Measurements from ENCODE around the gene RABGAP1L. TPM values are rescaled to one million over a fixed set of nuclear protein-coding genes. Genes with fewer than 3 reads are reported as not detected.
"Not testable (repeated sequence)": the region's sequence is repeated elsewhere in the genome, so short reads cannot be mapped to it uniquely, and the experiment has no call there.

The RABGAP1L gene
- total and polyA plus RNA-seq, 4 donors = 33.7 to 128 (median 62.1) TPM

DNA sequence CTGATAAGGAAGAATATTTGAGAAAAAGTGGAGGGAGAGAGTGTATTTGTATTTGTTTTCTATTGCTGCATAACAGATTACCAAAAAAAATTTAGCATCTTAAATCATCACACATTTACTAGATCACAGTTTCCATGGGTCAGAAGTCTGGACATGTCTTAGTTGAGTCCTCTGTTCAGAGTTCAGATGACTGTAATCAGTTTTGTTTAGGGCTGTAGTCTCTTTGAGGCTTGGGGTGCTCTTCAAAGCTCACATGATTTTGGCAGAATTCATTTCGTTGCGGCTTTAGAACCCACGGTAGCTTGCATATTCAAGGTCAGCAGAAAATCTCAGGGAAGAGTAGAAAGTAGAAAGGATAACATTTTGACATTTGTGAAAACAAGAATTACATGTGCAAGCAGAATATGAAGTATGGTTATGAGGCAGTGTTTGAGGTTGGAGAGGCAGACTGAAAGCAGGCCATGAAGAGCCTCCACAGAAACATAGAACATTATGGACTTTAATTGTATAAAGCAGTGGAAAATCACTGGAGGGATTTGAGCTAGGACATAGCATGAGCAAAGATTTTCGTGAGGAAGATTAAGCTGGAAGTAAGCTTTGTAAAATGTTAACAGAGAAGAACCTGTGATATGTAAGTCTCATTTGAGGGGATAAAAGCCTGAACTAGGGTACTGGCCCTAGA, 177.8 kb downstream of the RABGAP1L start:
- Histone ChIP-seq H3K4me3 (ENCODE audit: low read depth, low read length) (no peak overlapping the region), H3K9me3 (ENCODE audit: control insufficient read depth, insufficient read depth, low read length) (no peaks in the 10 kb centered on the region), H3K27me3 (ENCODE audit: control insufficient read depth, insufficient read depth, low read length) (no peaks in the 10 kb centered on the region), H3K4me1 (ENCODE audit: control insufficient read depth, insufficient read depth, low read length) (no peaks in the 10 kb centered on the region), H3K27ac (ENCODE audit: low read depth, low read length) (no peak overlapping the region), H3K36me3 (ENCODE audit: control insufficient read depth, insufficient read depth, low read length) (no peaks in the 10 kb centered on the region)
- DNase-seq (ENCODE audit: low read depth in 4 of 6, low spot score in 6 of 6) = no peak
- WGBS (ENCODE audit: insufficient coverage) = 93% methylated on average over 4 of the region's 4 CpGs

DNA sequence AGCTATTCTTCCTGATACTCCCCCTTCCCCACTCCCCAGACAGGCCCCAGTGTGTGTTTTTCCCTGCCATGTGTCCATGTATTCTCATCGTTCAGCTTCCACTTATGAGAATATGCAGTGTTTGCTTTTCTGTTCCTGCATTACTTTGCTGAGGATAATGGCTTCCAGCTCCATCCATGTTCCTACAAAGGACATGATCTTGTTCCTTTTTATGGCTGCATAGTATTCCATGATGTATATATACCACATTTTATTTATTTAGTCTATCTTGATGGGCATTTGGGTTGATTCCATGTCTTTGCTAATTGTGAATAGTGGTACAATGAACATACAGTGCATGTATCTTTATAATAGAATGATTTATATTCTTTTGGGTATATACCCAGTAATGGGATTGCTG, 181.1 kb downstream of the RABGAP1L start:
- not testable (repeated sequence) for DNase-seq (ENCODE audit: low read depth in 4 of 6, low spot score in 6 of 6); H3K4me3 ChIP-seq (ENCODE audit: low read depth, low read length); H3K4me1 ChIP-seq (ENCODE audit: control insufficient read depth, insufficient read depth, low read length); H3K36me3 ChIP-seq (ENCODE audit: control insufficient read depth, insufficient read depth, low read length); H3K27ac ChIP-seq (ENCODE audit: low read depth, low read length); H3K27me3 ChIP-seq (ENCODE audit: control insufficient read depth, insufficient read depth, low read length); H3K9me3 ChIP-seq (ENCODE audit: control insufficient read depth, insufficient read depth, low read length)
- no CpG with 5 or more reads among the region's 1 CpG for WGBS (ENCODE audit: insufficient coverage)

DNA sequence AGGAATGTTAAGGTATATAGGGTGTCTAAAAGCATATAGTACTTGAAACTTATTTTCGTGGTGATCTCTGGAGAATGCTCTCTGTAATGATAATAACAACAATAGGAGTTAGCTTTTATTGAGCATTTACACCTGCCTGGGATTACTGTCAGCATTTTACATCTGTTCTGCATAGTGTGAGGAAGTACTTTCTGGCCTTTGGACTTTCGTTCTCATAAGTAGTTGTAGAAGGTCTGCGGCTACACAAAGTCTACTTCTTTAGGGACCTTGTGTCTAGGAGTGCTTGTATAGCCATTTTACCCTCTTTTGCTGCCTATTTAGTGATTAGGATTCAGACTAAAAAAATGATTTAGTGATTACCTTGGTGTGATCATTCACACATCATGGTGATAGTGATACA, 184.8 kb downstream of the RABGAP1L start:
- no peak for DNase-seq (ENCODE audit: low read depth in 4 of 6, low spot score in 6 of 6)
- Histone ChIP-seq H3K27me3 (ENCODE audit: control insufficient read depth, insufficient read depth, low read length) (no peaks in the 10 kb centered on the region), H3K27ac (ENCODE audit: low read depth, low read length) (no peak overlapping the region), H3K4me1 (ENCODE audit: control insufficient read depth, insufficient read depth, low read length) (no peaks in the 10 kb centered on the region), H3K4me3 (ENCODE audit: low read depth, low read length) (no peak overlapping the region), H3K9me3 (ENCODE audit: control insufficient read depth, insufficient read depth, low read length) (peaks cover 2% of the 10 kb centered on the region), H3K36me3 (ENCODE audit: control insufficient read depth, insufficient read depth, low read length) (no peaks in the 10 kb centered on the region)
- WGBS (ENCODE audit: insufficient coverage) = no CpG with 5 or more reads among the region's 3 CpGs

DNA sequence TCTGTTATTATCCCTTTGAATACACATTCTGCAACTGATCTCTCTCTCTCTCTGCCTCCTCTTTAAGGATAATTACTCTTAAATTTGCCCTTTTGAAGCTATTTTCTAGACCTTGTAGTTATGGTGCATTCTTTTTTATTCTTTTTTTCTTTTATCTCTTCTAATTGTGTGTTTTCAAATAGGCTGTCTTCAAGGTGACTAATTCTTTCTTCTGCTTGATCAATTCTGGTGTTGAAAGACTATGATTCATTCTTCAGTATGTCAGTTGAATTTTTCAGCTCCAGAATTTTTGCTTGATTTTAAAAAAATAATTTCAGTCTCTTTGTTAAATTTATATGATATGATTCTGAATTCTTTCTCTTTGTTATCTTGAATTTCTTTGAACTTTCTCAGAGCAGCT, 192.8 kb downstream of the RABGAP1L start:
- Histone ChIP-seq H3K27ac (ENCODE audit: low read depth, low read length) (no peak overlapping the region), H3K27me3 (ENCODE audit: control insufficient read depth, insufficient read depth, low read length) (no peaks in the 10 kb centered on the region), H3K4me1 (ENCODE audit: control insufficient read depth, insufficient read depth, low read length) (no peaks in the 10 kb centered on the region), H3K9me3 (ENCODE audit: control insufficient read depth, insufficient read depth, low read length) (no peaks in the 10 kb centered on the region), H3K36me3 (ENCODE audit: control insufficient read depth, insufficient read depth, low read length) (no peaks in the 10 kb centered on the region), H3K4me3 (ENCODE audit: low read depth, low read length) (no peak overlapping the region)
- DNase-seq (ENCODE audit: low read depth in 4 of 6, low spot score in 6 of 6) = no peak

DNA sequence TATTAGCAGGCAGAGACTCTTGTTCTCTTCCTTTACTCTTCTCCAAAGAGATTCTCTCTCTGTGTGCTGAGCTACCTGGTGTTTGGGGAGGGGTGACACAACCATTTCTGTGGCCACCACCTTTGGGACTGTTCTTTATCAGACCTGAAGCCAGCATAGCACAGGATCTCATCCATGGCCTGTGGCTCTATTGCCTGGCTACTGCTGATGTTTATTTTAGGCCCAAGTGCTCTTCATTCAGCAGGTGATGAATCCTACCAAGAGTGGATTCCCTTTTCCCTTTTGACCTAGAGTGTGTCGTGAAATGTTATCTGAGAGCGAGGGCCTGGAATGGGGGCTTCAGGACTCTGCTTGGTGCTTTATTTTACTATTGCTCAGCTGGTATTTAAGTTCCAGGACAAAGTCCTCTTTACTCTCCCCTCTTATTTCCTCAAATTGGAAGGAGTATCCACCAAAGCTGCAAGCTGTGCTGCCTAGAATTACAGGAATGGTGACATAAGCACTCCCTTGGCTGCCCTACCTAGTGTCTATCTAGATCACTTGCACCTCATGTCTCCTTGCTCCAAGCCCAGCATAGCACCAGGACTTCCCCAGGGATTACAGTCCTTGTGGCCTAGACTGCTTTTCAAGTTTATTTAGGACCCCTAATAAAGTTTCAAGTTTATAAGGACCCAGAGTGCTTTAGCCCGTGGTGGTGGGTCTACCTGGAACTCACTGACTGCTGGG, 193.7 kb downstream of the RABGAP1L start:
- DNase-seq (ENCODE audit: low read depth in 4 of 6, low spot score in 6 of 6) = no peak
- WGBS (ENCODE audit: insufficient coverage) = 97% methylated on average over 2 of the region's 3 CpGs
- Histone ChIP-seq H3K9me3 (ENCODE audit: control insufficient read depth, insufficient read depth, low read length) (no peaks in the 10 kb centered on the region), H3K36me3 (ENCODE audit: control insufficient read depth, insufficient read depth, low read length) (no peaks in the 10 kb centered on the region), H3K4me3 (ENCODE audit: low read depth, low read length) (no peak overlapping the region), H3K27me3 (ENCODE audit: control insufficient read depth, insufficient read depth, low read length) (no peaks in the 10 kb centered on the region), H3K4me1 (ENCODE audit: control insufficient read depth, insufficient read depth, low read length) (no peaks in the 10 kb centered on the region), H3K27ac (ENCODE audit: low read depth, low read length) (no peak overlapping the region)

DNA sequence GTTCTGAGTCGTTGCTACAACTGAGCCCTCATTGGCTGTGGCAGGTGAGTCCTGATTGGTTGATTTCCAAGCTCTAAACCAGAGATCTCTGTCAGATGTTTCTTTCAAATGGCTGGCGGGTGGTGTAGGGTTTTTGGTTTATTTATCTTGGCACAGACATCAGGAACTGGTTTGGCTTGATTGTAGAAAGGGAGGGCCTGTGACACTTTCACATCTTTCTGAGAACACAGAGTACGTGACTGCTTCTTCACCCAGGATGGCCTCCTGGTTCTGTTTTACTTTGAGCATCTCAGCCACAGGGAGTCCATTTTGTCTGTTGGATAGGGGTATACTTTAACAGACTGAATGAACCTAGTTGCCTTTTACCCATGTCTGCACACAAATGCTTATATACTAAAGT, 199.0 kb downstream of the RABGAP1L start:
- Histone ChIP-seq H3K4me3 (ENCODE audit: low read depth, low read length) (no peak overlapping the region), H3K9me3 (ENCODE audit: control insufficient read depth, insufficient read depth, low read length) (peaks cover 2% of the 10 kb centered on the region), H3K27me3 (ENCODE audit: control insufficient read depth, insufficient read depth, low read length) (no peaks in the 10 kb centered on the region), H3K36me3 (ENCODE audit: control insufficient read depth, insufficient read depth, low read length) (no peaks in the 10 kb centered on the region), H3K27ac (ENCODE audit: low read depth, low read length) (no peak overlapping the region), H3K4me1 (ENCODE audit: control insufficient read depth, insufficient read depth, low read length) (no peaks in the 10 kb centered on the region)
- 97% methylated on average over 3 of the region's 3 CpGs for WGBS (ENCODE audit: insufficient coverage)
- no peak for DNase-seq (ENCODE audit: low read depth in 4 of 6, low spot score in 6 of 6)

DNA sequence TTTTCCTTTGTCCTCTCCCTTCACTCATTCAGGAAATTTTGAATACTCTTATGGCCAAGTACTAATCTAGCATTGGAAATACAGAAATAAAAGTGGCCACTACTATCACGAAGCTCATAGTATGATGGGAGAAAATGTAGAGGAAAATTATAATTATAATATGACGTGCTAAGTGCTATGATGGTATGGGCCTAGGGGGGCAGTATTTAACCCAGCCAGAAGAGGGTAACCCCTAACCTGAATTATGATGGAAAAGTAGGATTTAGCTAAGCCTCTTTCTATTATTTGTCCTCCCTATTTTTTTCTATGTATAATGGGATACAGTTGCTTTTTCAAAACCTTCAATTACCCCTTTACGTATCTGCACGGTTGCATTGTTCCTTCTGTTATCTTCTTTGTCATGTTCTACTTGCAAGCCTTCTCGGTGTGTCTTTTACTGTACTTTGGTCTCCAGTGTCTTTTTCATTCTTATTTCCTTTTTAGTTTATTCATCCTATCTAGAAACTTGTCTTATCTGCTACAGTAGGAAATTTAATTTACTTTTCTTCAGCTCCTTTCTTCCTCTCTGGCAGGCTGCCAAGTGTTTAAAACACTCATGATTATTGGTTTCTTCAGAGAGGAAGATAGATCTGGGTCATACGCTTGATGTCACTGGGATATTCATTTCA, 199.6 kb downstream of the RABGAP1L start:
- no peak overlapping the region for H3K27ac ChIP-seq (ENCODE audit: low read depth, low read length)
- H3K4me1 ChIP-seq (ENCODE audit: control insufficient read depth, insufficient read depth, low read length) = no peaks in the 10 kb centered on the region
- no peak overlapping the region for H3K4me3 ChIP-seq (ENCODE audit: low read depth, low read length)
- no peaks in the 10 kb centered on the region for H3K36me3 ChIP-seq (ENCODE audit: control insufficient read depth, insufficient read depth, low read length)
- WGBS (ENCODE audit: insufficient coverage) = 74% methylated on average over 4 of the region's 6 CpGs
- DNase-seq (ENCODE audit: low read depth in 4 of 6, low spot score in 6 of 6) = peak in 3 of 6 donors; percentile 15 to 62 (median 41)
- H3K9me3 ChIP-seq (ENCODE audit: control insufficient read depth, insufficient read depth, low read length) = peaks cover 2% of the 10 kb centered on the region
- no peaks in the 10 kb centered on the region for H3K27me3 ChIP-seq (ENCODE audit: control insufficient read depth, insufficient read depth, low read length)

DNA sequence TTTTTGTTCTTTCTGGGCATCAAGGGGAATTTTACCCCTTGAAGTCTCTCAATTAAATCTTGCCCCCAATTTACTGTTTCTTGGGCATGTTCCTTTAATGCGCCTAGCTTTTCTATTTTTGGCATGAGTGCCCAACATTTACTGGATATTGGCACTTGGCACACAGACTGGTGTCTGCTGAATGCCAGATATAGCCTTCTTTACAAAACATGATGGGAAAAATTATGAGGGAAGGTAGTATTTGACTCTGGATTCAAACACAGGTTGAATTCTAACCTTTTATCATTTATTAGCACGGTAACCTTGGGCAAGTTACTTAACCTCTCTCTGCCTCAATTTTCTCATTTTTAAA, 200.1 kb downstream of the RABGAP1L start:
- Histone ChIP-seq H3K27ac (ENCODE audit: low read depth, low read length) (no peak overlapping the region), H3K9me3 (ENCODE audit: control insufficient read depth, insufficient read depth, low read length) (peaks cover 2% of the 10 kb centered on the region), H3K27me3 (ENCODE audit: control insufficient read depth, insufficient read depth, low read length) (no peaks in the 10 kb centered on the region), H3K4me1 (ENCODE audit: control insufficient read depth, insufficient read depth, low read length) (no peaks in the 10 kb centered on the region), H3K4me3 (ENCODE audit: low read depth, low read length) (no peak overlapping the region), H3K36me3 (ENCODE audit: control insufficient read depth, insufficient read depth, low read length) (no peaks in the 10 kb centered on the region)
- DNase-seq (ENCODE audit: low read depth in 4 of 6, low spot score in 6 of 6) = no peak
- WGBS (ENCODE audit: insufficient coverage) = no CpG with 5 or more reads among the region's 2 CpGs

DNA sequence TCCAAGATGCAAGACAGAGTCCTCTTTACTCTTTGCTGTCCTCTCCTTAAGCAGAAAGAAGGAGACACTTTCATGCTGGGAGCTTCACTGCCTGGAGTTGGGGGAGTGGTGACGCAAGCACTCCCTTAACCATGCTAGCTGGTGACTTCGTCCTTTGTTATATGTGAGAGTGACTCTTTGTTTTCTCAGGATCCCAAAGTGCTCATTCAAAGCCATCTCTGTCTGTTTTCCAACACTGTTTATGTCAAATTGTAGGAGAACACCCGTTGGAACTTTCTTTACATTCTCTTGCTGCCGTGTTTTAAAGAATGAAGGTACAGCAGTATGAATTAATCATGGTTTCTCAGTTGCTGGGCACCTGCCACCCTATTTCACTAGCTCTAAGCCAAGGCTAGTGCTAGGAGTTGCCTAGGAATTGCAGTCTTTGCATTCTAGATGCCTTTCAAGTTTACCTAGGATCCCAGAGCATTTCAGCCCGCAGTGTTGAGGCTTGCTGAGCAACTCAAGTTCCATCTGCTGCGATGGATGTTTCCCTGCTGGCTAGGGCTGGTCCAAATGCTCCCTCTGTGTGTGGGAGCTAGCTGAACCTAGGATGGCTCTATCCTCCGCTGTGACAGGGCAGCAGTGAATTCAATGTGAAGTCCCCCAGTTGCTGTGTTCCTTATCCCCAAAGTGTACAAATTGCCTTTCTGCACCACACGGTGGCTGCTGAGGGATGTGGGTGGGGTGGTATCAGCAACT, 205.8 kb downstream of the RABGAP1L start:
- peak overlapping the region; percentile 17 for H3K27ac ChIP-seq (ENCODE audit: low read depth, low read length)
- H3K27me3 ChIP-seq (ENCODE audit: control insufficient read depth, insufficient read depth, low read length) = no peaks in the 10 kb centered on the region
- no peaks in the 10 kb centered on the region for H3K36me3 ChIP-seq (ENCODE audit: control insufficient read depth, insufficient read depth, low read length)
- 79% methylated on average over 4 of the region's 8 CpGs for WGBS (ENCODE audit: insufficient coverage)
- DNase-seq (ENCODE audit: low read depth in 4 of 6, low spot score in 6 of 6) = peak in 1 of 6 donors; percentile 22
- H3K4me3 ChIP-seq (ENCODE audit: low read depth, low read length) = no peak overlapping the region
- H3K4me1 ChIP-seq (ENCODE audit: control insufficient read depth, insufficient read depth, low read length) = peaks cover 4% of the 10 kb centered on the region
- H3K9me3 ChIP-seq (ENCODE audit: control insufficient read depth, insufficient read depth, low read length) = peaks cover 2% of the 10 kb centered on the region
